NCI-H2171 treated with DMSO at 0.1 percent for 48 hours (cell line): ENCODE data around the gene CNGA4.

Source experiments
- DNase-seq: peaks from one replicate; lab custom pipeline; 2025; lab: John Stamatoyannopoulos, UW

CNGA4 gene

GRCh38 chr11:6238902-6239301 lies at the start of gene CNGA4:
Gene CNGA4 (plus strand): TSS chr11:6239089. CDS start chr11:6239207, 118 bp downstream.
- peak; percentile 2 for DNase-seq

- no peak for DNase-seq
These were observed 47.1 kb upstream of the CNGA4 start for GRCh38 chr11:6191742-6192141.

GRCh38 chr11:6194065-6194581 lies 44.8 kb upstream of the CNGA4 start:
- no peak for DNase-seq

GRCh38 chr11:6196396-6196795 lies 42.5 kb upstream of the CNGA4 start:
- DNase-seq: no peak

GRCh38 chr11:6197466-6198200 lies 41.3 kb upstream of the CNGA4 start:
- no peak for DNase-seq

GRCh38 chr11:6199174-6199810 lies 39.6 kb upstream of the CNGA4 start, which contains the start of gene OR52W1:
Gene OR52W1 (plus strand): TSS chr11:6199224. CDS start chr11:6199224, 0 bp downstream.
- no peak for DNase-seq

- no peak for DNase-seq
These were observed 37.9 kb upstream of the CNGA4 start for GRCh38 chr11:6200975-6201374.

- no peak for DNase-seq
These were observed 37.4 kb upstream of the CNGA4 start for GRCh38 chr11:6201481-6201880.

- no peak for DNase-seq
These were observed 36.8 kb upstream of the CNGA4 start for GRCh38 chr11:6202041-6202440.

GRCh38 chr11:6203327-6203726 lies 35.6 kb upstream of the CNGA4 start:
- DNase-seq: no peak

- DNase-seq: no peak
These were observed 34.2 kb upstream of the CNGA4 start for GRCh38 chr11:6204706-6205105.

GRCh38 chr11:6205366-6205765 lies 33.5 kb upstream of the CNGA4 start, which contains the start of gene C11orf42:
Gene C11orf42 (plus strand): TSS chr11:6205557. CDS start chr11:6205616, 59 bp downstream.
- DNase-seq: no peak

GRCh38 chr11:6206456-6207180 lies 32.3 kb upstream of the CNGA4 start:
- DNase-seq: no peak

- no peak for DNase-seq
These were observed 29.1 kb upstream of the CNGA4 start for GRCh38 chr11:6209801-6210200.

GRCh38 chr11:6210274-6210955 lies 28.5 kb upstream of the CNGA4 start:
- no peak for DNase-seq

- no peak for DNase-seq
These were observed 24.4 kb upstream of the CNGA4 start for GRCh38 chr11:6214530-6214929.

GRCh38 chr11:6216501-6216900 lies 22.4 kb upstream of the CNGA4 start:
- no peak for DNase-seq

GRCh38 chr11:6217722-6218121 lies 21.2 kb upstream of the CNGA4 start:
- DNase-seq: no peak

- DNase-seq: no peak
These were observed 19.5 kb upstream of the CNGA4 start for GRCh38 chr11:6219359-6219758.

- no peak for DNase-seq
These were observed 15.0 kb upstream of the CNGA4 start for GRCh38 chr11:6223854-6224253.

- no peak for DNase-seq
These were observed 14.5 kb upstream of the CNGA4 start for GRCh38 chr11:6224421-6224820.

GRCh38 chr11:6225024-6225423 lies 13.9 kb upstream of the CNGA4 start:
- no peak for DNase-seq
